ENCODE results near the gene ITPR1. TPM values are rescaled to one million over a fixed set of nuclear protein-coding genes. Genes with fewer than 3 reads are reported as not detected.
A peak's percentile ranks its signal among the peaks of the same experiment; 100 is the strongest.

ITPR1 gene
- total RNA-seq, 1 donor from 2014 or later: 45.9 TPM

GRCh38 chr3:4716266-4716665 lies 223.1 kb downstream of the ITPR1 start:
- Mint-ChIP-seq H3K36me3 (peaks cover 2% of the 10 kb centered on the region), H3K27me3 (no peaks in the 10 kb centered on the region), H3K9me3 (no peaks in the 10 kb centered on the region), H3K4me3 (no peak overlapping the region), H3K4me1 (ENCODE audit: unreplicated experiment) (peaks cover 47% of the 10 kb centered on the region), H3K27ac (no peak overlapping the region)
- DNase-seq (ENCODE audit: extremely low spot score, unreplicated experiment): no peak
- TF ChIP-seq CTCF (conservative IDR thresholded peaks at IDR 0.05): no peak

- H3K27me3 Mint-ChIP-seq: no peaks in the 10 kb centered on the region
- peak overlapping the region; percentile 14 for H3K4me3 Mint-ChIP-seq
- DNase-seq (ENCODE audit: extremely low spot score, unreplicated experiment): no peak
- peaks cover 48% of the 10 kb centered on the region for H3K4me1 Mint-ChIP-seq (ENCODE audit: unreplicated experiment)
- no peaks in the 10 kb centered on the region for H3K9me3 Mint-ChIP-seq
- H3K36me3 Mint-ChIP-seq: no peaks in the 10 kb centered on the region
- no peak for TF ChIP-seq CTCF (conservative IDR thresholded peaks at IDR 0.05)
- H3K27ac Mint-ChIP-seq: peak overlapping the region; percentile 39
Observed at GRCh38 chr3:4716706-4717362, 223.7 kb downstream of the ITPR1 start.

- Mint-ChIP-seq H3K9me3 (no peaks in the 10 kb centered on the region), H3K4me3 (no peak overlapping the region), H3K36me3 (no peaks in the 10 kb centered on the region), H3K27ac (peak overlapping the region; percentile 39), H3K4me1 (ENCODE audit: unreplicated experiment) (peaks cover 48% of the 10 kb centered on the region), H3K27me3 (no peaks in the 10 kb centered on the region)
- TF ChIP-seq CTCF (conservative IDR thresholded peaks at IDR 0.05): no peak
- no peak for DNase-seq (ENCODE audit: extremely low spot score, unreplicated experiment)
Observed at GRCh38 chr3:4717363-4717740, 224.2 kb downstream of the ITPR1 start.

- H3K27ac Mint-ChIP-seq: no peak overlapping the region
- peaks cover 45% of the 10 kb centered on the region for H3K4me1 Mint-ChIP-seq (ENCODE audit: unreplicated experiment)
- DNase-seq (ENCODE audit: extremely low spot score, unreplicated experiment): no peak
- no peak for TF ChIP-seq CTCF (conservative IDR thresholded peaks at IDR 0.05)
- no peaks in the 10 kb centered on the region for H3K36me3 Mint-ChIP-seq
- no peak overlapping the region for H3K4me3 Mint-ChIP-seq
- no peaks in the 10 kb centered on the region for H3K27me3 Mint-ChIP-seq
- H3K9me3 Mint-ChIP-seq: no peaks in the 10 kb centered on the region
Observed at GRCh38 chr3:4718179-4718736, 225.1 kb downstream of the ITPR1 start.

GRCh38 chr3:4719046-4719501 lies 225.9 kb downstream of the ITPR1 start:
- H3K9me3 Mint-ChIP-seq: no peaks in the 10 kb centered on the region
- no peaks in the 10 kb centered on the region for H3K27me3 Mint-ChIP-seq
- TF ChIP-seq CTCF (conservative IDR thresholded peaks at IDR 0.05): no peak
- H3K4me1 Mint-ChIP-seq (ENCODE audit: unreplicated experiment): peaks cover 45% of the 10 kb centered on the region
- H3K36me3 Mint-ChIP-seq: no peaks in the 10 kb centered on the region
- no peak for DNase-seq (ENCODE audit: extremely low spot score, unreplicated experiment)
- no peak overlapping the region for H3K4me3 Mint-ChIP-seq
- H3K27ac Mint-ChIP-seq: no peak overlapping the region

Data from type B pancreatic cell (in vitro differentiated cells).